ENCODE results near the gene CUX1. TPM values are rescaled to one million over a fixed set of nuclear protein-coding genes. Genes with fewer than 3 reads are reported as not detected.

CUX1 gene
- total and polyA plus RNA-seq, 10 of the 15 experiments (the other 5 are each of a cell fraction or from before 2014, with no cell fraction given): 6.1 to 48.6 (median 25.9) TPM

- ChIA-PET CTCF (interaction anchor here (2.1 kb wide), 1 partner anchor 10 kb away, joined by 6 read pairs; no protein-coding TSS in a partner anchor), SMC1A (ENCODE audit: uncharacterized antibody, unreplicated experiment) (no interaction called here), POLR2A (no interaction called here), RAD21 (ENCODE audit: unreplicated experiment) (no interaction called here)
- no peak for ATAC-seq
- no peak for FAIRE-seq
- Histone ChIP-seq H2AFZ (ENCODE audit: control insufficient read depth, low read depth, low read length) (no peak overlapping the region), H3K4me2 (ENCODE audit: control insufficient read depth, insufficient read depth) (no peak overlapping the region), H4K20me1 (ENCODE audit: control insufficient read depth, insufficient read depth) (no peaks in the 10 kb centered on the region), H3K4me1 (ENCODE audit: control insufficient read depth, insufficient read depth, low read length) (peaks cover 3% of the 10 kb centered on the region), H3K27me3 (replicated peaks in 1 of 2; ENCODE audit: control insufficient read depth in 2 of 2, insufficient read depth in 2 of 2, low read length in 1 of 2) (no peaks in the 10 kb centered on the region), H3K36me3 (ENCODE audit: control insufficient read depth in 2 of 2, insufficient read depth in 2 of 2, low read length in 1 of 2) (peaks cover 14 to 15% of the 10 kb centered on the region in 2 experiments), H3K9ac (ENCODE audit: control insufficient read depth, insufficient read depth, low read length) (no peak overlapping the region), H3K4me3 (no peak overlapping the region), H3K27ac (ENCODE audit: control insufficient read depth, insufficient read depth) (no peak overlapping the region), H3K79me2 (ENCODE audit: control insufficient read depth, insufficient read depth, low read length) (no peaks in the 10 kb centered on the region), H3K9me3 (replicated peaks; ENCODE audit: control insufficient read depth, insufficient read depth, low read length) (peaks cover 12% of the 10 kb centered on the region)
- TSS peak; percentile 27 for BruUV-seq (replicated peaks)
- TF ChIP-seq RCOR1 (conservative IDR thresholded peaks at IDR 0.05; ENCODE audit: low read depth, low read length) (no peak), EGR1 (IDR thresholded peaks at IDR 0.05; ENCODE audit: borderline replicate concordance in 1 of 2, low read depth in 2 of 2, low read length in 2 of 2) (no peak), SMAD5 (IDR thresholded peaks at IDR 0.05; ENCODE audit: low read depth) (no peak), KDM1A (IDR thresholded peaks at IDR 0.05; ENCODE audit: borderline replicate concordance) (no peak), RB1 (IDR thresholded peaks at IDR 0.05; ENCODE audit: borderline replicate concordance) (no peak)
- DNase-seq (ENCODE audit: low read depth, low spot score): no peak
- 39% methylated on average over 5 of the region's 5 CpGs for WGBS (ENCODE audit: insufficient coverage, insufficient replicate concordance, low lambda C conversion rate, missing lambda C conversion rate)
- intact Hi-C loops (cut with micrococcal nuclease; ENCODE audit: unreplicated experiment) (no loop called here), in situ Hi-C loops (cut with MboI) (no loop called here)
These were observed 254.6 kb downstream of the CUX1 start for GRCh38 chr7:102072003-102072402.

DNA sequence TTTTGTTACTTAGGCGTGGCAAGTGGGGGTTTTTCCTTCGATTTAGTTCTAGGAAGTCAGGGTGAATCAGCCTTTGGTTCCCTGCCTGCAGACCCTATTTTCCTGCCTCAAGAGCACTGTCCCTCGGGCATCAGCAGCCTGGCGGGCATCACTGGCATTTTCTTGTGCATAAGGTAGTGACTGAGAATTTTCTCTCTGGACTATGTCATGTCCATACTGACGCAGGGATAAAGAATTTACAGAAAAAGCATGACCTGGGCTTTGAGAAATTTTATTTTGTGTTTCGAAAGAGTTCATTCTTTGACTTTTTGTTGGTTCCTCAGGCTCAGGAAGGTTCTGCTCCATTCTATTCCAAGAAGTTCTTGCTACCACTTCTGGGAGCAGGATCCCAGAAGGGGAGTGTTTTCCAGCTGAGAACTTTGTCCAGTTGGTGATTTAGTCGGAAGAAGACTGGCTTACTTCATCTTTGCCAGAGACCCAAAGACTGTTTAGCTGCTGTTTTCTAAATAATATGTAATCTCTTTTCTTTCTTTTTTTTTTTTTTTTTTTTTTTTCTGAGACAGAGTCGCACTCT lies 255.3 kb downstream of the CUX1 start:
- DNase-seq (ENCODE audit: low read depth, low spot score): no peak
- no peak for ATAC-seq
- Histone ChIP-seq H4K20me1 (ENCODE audit: control insufficient read depth, insufficient read depth) (no peaks in the 10 kb centered on the region), H3K79me2 (ENCODE audit: control insufficient read depth, insufficient read depth, low read length) (no peaks in the 10 kb centered on the region), H3K4me1 (ENCODE audit: control insufficient read depth, insufficient read depth, low read length) (peaks cover 4% of the 10 kb centered on the region), H3K36me3 (ENCODE audit: control insufficient read depth in 2 of 2, insufficient read depth in 2 of 2, low read length in 1 of 2) (peaks cover 14 to 15% of the 10 kb centered on the region in 2 experiments), H2AFZ (ENCODE audit: control insufficient read depth, low read depth, low read length) (no peak overlapping the region), H3K4me2 (ENCODE audit: control insufficient read depth, insufficient read depth) (no peak overlapping the region), H3K9ac (ENCODE audit: control insufficient read depth, insufficient read depth, low read length) (no peak overlapping the region), H3K27me3 (replicated peaks in 1 of 2; ENCODE audit: control insufficient read depth in 2 of 2, insufficient read depth in 2 of 2, low read length in 1 of 2) (no peaks in the 10 kb centered on the region), H3K27ac (ENCODE audit: control insufficient read depth, insufficient read depth) (no peak overlapping the region), H3K9me3 (replicated peaks; ENCODE audit: control insufficient read depth, insufficient read depth, low read length) (peaks cover 12% of the 10 kb centered on the region), H3K4me3 (no peak overlapping the region)
- no TSS peak for BruUV-seq (replicated peaks)
- WGBS (ENCODE audit: insufficient coverage, insufficient replicate concordance, low lambda C conversion rate, missing lambda C conversion rate): 97% methylated on average over 8 of the region's 8 CpGs
- intact Hi-C loops (cut with micrococcal nuclease; ENCODE audit: unreplicated experiment): no loop called here
- SMC1A ChIA-PET (ENCODE audit: uncharacterized antibody, unreplicated experiment): interaction anchor here (0.6 kb wide), 1 partner anchor 854 kb away, joined by 3 read pairs; no protein-coding TSS in a partner anchor
- RAD21 ChIA-PET (ENCODE audit: unreplicated experiment): no interaction called here
- POLR2A ChIA-PET: interaction anchor here (0.7 kb wide), 1 partner anchor 83 kb away, joined by 3 read pairs; no protein-coding TSS in a partner anchor
- CTCF ChIA-PET: no interaction called here
- no peak for FAIRE-seq
- in situ Hi-C loops (cut with MboI): no loop called here
- no peak for TF ChIP-seq ZBTB33 (IDR thresholded peaks at IDR 0.05)
- TF ChIP-seq TARDBP (IDR thresholded peaks at IDR 0.05; ENCODE audit: borderline replicate concordance): no peak
- TF ChIP-seq DPF2 (IDR thresholded peaks at IDR 0.05): no peak
- TF ChIP-seq SUPT20H (IDR thresholded peaks at IDR 0.05; ENCODE audit: borderline replicate concordance, control insufficient read depth, low read depth, low read length): no peak
- TF ChIP-seq ZBED1 (IDR thresholded peaks at IDR 0.05; ENCODE audit: borderline replicate concordance): no peak
- TF ChIP-seq, protein P1, sequence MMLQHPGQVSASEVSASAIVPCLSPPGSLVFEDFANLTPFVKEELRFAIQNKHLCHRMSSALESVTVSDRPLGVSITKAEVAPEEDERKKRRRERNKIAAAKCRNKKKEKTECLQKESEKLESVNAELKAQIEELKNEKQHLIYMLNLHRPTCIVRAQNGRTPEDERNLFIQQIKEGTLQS (IDR thresholded peaks at IDR 0.05; ENCODE audit: borderline replicate concordance, extremely low read depth, low read depth, low read length): no peak
